ENCODE measurements around the gene CREB3L2. TPM values are rescaled to one million over a fixed set of nuclear protein-coding genes. Genes with fewer than 3 reads are reported as not detected.

Gene CREB3L2
- total RNA-seq, 1 experiment from 2014 or later: 60.6 TPM

DNA sequence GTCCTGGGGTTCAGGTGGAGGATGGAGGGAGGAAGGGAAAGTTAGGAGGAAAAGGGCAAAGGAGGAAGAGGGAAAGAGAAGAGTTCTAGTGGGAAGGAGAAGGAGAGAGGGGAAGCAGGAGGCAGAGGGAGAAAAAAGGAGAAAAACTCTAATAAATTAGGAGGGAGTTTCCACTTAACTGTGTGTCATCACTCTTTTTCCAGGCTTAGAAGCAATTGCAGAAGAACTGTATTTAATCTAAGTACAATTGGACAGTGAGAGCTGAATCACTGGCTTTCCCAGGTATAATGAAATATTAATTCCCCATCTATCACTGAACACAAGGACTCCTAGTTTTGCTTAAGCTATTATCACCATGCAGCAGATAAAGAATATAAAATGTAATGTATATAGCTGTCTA, 76.8 kb downstream of the CREB3L2 start:
- H3K4me1 Mint-ChIP-seq: peaks cover 23% of the 10 kb centered on the region
- TF ChIP-seq, protein P1, sequence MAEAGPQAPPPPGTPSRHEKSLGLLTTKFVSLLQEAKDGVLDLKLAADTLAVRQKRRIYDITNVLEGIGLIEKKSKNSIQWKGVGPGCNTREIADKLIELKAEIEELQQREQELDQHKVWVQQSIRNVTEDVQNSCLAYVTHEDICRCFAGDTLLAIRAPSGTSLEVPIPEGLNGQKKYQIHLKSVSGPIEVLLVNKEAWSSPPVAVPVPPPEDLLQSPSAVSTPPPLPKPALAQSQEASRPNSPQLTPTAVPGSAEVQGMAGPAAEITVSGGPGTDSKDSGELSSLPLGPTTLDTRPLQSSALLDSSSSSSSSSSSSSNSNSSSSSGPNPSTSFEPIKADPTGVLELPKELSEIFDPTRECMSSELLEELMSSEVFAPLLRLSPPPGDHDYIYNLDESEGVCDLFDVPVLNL (CRISPR knock-in tag; IDR thresholded peaks at IDR 0.05; ENCODE audit: borderline replicate concordance, low read depth): no peak
- TF ChIP-seq ZBTB21 (CRISPR knock-in tag; IDR thresholded peaks at IDR 0.05; ENCODE audit: borderline replicate concordance) (no peak), CBFB (CRISPR knock-in tag; IDR thresholded peaks at IDR 0.05; ENCODE audit: low read depth) (no peak), TCF7 (CRISPR knock-in tag; IDR thresholded peaks at IDR 0.05; ENCODE audit: low read depth) (no peak), TP53 (CRISPR knock-in tag; IDR thresholded peaks at IDR 0.05) (no peak), NR2C2 (CRISPR knock-in tag; IDR thresholded peaks at IDR 0.05) (no peak), ETV6 (CRISPR knock-in tag; IDR thresholded peaks at IDR 0.05) (no peak), EMX1 (CRISPR knock-in tag; IDR thresholded peaks at IDR 0.05) (no peak), ESRRA (CRISPR knock-in tag; IDR thresholded peaks at IDR 0.05; ENCODE audit: borderline replicate concordance) (no peak)
- TF ChIP-seq, protein P2, sequence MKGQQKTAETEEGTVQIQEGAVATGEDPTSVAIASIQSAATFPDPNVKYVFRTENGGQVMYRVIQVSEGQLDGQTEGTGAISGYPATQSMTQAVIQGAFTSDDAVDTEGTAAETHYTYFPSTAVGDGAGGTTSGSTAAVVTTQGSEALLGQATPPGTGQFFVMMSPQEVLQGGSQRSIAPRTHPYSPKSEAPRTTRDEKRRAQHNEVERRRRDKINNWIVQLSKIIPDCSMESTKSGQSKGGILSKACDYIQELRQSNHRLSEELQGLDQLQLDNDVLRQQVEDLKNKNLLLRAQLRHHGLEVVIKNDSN (CRISPR knock-in tag; IDR thresholded peaks at IDR 0.05): no peak
- TF ChIP-seq, protein P3, sequence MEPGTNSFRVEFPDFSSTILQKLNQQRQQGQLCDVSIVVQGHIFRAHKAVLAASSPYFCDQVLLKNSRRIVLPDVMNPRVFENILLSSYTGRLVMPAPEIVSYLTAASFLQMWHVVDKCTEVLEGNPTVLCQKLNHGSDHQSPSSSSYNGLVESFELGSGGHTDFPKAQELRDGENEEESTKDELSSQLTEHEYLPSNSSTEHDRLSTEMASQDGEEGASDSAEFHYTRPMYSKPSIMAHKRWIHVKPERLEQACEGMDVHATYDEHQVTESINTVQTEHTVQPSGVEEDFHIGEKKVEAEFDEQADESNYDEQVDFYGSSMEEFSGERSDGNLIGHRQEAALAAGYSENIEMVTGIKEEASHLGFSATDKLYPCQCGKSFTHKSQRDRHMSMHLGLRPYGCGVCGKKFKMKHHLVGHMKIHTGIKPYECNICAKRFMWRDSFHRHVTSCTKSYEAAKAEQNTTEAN (CRISPR knock-in tag; IDR thresholded peaks at IDR 0.05): no peak
- TF ChIP-seq, protein P4, sequence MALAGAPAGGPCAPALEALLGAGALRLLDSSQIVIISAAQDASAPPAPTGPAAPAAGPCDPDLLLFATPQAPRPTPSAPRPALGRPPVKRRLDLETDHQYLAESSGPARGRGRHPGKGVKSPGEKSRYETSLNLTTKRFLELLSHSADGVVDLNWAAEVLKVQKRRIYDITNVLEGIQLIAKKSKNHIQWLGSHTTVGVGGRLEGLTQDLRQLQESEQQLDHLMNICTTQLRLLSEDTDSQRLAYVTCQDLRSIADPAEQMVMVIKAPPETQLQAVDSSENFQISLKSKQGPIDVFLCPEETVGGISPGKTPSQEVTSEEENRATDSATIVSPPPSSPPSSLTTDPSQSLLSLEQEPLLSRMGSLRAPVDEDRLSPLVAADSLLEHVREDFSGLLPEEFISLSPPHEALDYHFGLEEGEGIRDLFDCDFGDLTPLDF (CRISPR knock-in tag; IDR thresholded peaks at IDR 0.05): no peak
- TF ChIP-seq, protein P5, sequence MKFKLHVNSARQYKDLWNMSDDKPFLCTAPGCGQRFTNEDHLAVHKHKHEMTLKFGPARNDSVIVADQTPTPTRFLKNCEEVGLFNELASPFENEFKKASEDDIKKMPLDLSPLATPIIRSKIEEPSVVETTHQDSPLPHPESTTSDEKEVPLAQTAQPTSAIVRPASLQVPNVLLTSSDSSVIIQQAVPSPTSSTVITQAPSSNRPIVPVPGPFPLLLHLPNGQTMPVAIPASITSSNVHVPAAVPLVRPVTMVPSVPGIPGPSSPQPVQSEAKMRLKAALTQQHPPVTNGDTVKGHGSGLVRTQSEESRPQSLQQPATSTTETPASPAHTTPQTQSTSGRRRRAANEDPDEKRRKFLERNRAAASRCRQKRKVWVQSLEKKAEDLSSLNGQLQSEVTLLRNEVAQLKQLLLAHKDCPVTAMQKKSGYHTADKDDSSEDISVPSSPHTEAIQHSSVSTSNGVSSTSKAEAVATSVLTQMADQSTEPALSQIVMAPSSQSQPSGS (CRISPR knock-in tag; IDR thresholded peaks at IDR 0.05; ENCODE audit: borderline replicate concordance, low read depth): no peak
- ATAC-seq (no peak), DNase-seq (ENCODE audit: low spot score) (no peak)
- CTCF ChIA-PET: interaction anchor here (1.3 kb wide), 1 partner anchor 77 kb away, joined by 3 read pairs; the partner anchor contains the start of gene CREB3L2
- H3K27ac Mint-ChIP-seq: no peak overlapping the region
- H3K4me3 Mint-ChIP-seq: no peak overlapping the region
- POLR2A ChIA-PET: no interaction called here
- no peaks in the 10 kb centered on the region for H3K27me3 Mint-ChIP-seq (ENCODE audit: low read depth)
- H3K9me3 Mint-ChIP-seq: peaks cover 5% of the 10 kb centered on the region
- H3K36me3 Mint-ChIP-seq: peaks cover 54% of the 10 kb centered on the region

DNA sequence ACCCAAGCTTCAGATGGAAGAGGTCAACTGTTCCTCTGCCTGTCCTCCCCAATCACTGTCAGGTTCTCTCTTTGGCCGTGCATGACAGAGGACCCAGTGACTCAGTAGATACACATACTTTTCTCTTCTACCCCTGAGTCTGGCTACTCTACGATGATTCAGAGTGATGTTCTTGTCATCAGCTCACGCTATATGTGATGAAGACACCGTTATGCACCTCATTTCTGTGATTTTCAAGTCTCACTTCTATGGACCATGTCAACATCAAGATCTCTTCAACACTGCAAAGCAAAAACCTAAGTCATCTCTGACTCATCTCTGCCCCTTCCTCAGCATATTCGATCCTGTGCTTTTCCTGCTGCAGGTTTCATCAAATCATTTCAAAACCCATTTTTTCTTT, 78.5 kb downstream of the CREB3L2 start:
- DNase-seq (ENCODE audit: low spot score) (no peak), ATAC-seq (no peak)
- ChIA-PET POLR2A (no interaction called here), CTCF (no interaction called here)
- Mint-ChIP-seq H3K27me3 (ENCODE audit: low read depth) (no peaks in the 10 kb centered on the region), H3K4me1 (peaks cover 36% of the 10 kb centered on the region), H3K36me3 (peaks cover 55% of the 10 kb centered on the region), H3K27ac (peak overlapping the region; percentile 4; the same call in 1 of the 2 replicates), H3K4me3 (no peak overlapping the region), H3K9me3 (peaks cover 8% of the 10 kb centered on the region)
- no peak for TF ChIP-seq PRRX2 (CRISPR knock-in tag; IDR thresholded peaks at IDR 0.05)
- no peak for TF ChIP-seq FOXJ3 (CRISPR knock-in tag; IDR thresholded peaks at IDR 0.05; ENCODE audit: borderline replicate concordance)
- TF ChIP-seq, protein P6, sequence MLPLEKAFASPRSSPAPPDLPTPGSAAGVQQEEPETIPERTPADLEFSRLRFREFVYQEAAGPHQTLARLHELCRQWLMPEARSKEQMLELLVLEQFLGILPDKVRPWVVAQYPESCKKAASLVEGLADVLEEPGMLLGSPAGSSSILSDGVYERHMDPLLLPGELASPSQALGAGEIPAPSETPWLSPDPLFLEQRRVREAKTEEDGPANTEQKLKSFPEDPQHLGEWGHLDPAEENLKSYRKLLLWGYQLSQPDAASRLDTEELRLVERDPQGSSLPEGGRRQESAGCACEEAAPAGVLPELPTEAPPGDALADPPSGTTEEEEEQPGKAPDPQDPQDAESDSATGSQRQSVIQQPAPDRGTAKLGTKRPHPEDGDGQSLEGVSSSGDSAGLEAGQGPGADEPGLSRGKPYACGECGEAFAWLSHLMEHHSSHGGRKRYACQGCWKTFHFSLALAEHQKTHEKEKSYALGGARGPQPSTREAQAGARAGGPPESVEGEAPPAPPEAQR (CRISPR knock-in tag; IDR thresholded peaks at IDR 0.05): no peak
- TF ChIP-seq MYBL2 (CRISPR knock-in tag; IDR thresholded peaks at IDR 0.05): no peak
